ENCODE results near the gene GDPD4. TPM values are rescaled to one million over a fixed set of nuclear protein-coding genes. Genes with fewer than 3 reads are reported as not detected.

Gene GDPD4
- total RNA-seq, 1 donor from 2014 or later = 0.08 TPM

- no peaks in the 10 kb centered on the region for H3K27me3 ChIP-seq (ENCODE audit: control insufficient read depth, insufficient read depth, low read length)
- no peak for TF ChIP-seq CTCF (IDR thresholded peaks at IDR 0.05; ENCODE audit: insufficient read depth, low read length, poor library complexity, severe bottlenecking)
- H3K36me3 ChIP-seq (ENCODE audit: control insufficient read depth, insufficient read depth, low read length) = no peaks in the 10 kb centered on the region
- no peak for DNase-seq (ENCODE audit: low read depth)
- H3K4me3 ChIP-seq (ENCODE audit: low read depth, low read length) = no peak overlapping the region
Observed at GRCh38 chr11:77199137-77199745, 102.2 kb downstream of the GDPD4 start.

GRCh38 chr11:77198440-77198849 lies 103.0 kb downstream of the GDPD4 start:
- Histone ChIP-seq H3K27me3 (ENCODE audit: control insufficient read depth, insufficient read depth, low read length) (no peaks in the 10 kb centered on the region), H3K36me3 (ENCODE audit: control insufficient read depth, insufficient read depth, low read length) (no peaks in the 10 kb centered on the region), H3K4me3 (ENCODE audit: low read depth, low read length) (no peak overlapping the region)
- peak; percentile 29 for TF ChIP-seq CTCF (IDR thresholded peaks at IDR 0.05; ENCODE audit: insufficient read depth, low read length, poor library complexity, severe bottlenecking)
- no peak for DNase-seq (ENCODE audit: low read depth)

GRCh38 chr11:77197626-77198320 lies 103.7 kb downstream of the GDPD4 start:
- no peaks in the 10 kb centered on the region for H3K27me3 ChIP-seq (ENCODE audit: control insufficient read depth, insufficient read depth, low read length)
- no peak overlapping the region for H3K4me3 ChIP-seq (ENCODE audit: low read depth, low read length)
- H3K36me3 ChIP-seq (ENCODE audit: control insufficient read depth, insufficient read depth, low read length) = no peaks in the 10 kb centered on the region
- no peak for DNase-seq (ENCODE audit: low read depth)
- no peak for TF ChIP-seq CTCF (IDR thresholded peaks at IDR 0.05; ENCODE audit: insufficient read depth, low read length, poor library complexity, severe bottlenecking)

- no peaks in the 10 kb centered on the region for H3K27me3 ChIP-seq (ENCODE audit: control insufficient read depth, insufficient read depth, low read length)
- H3K36me3 ChIP-seq (ENCODE audit: control insufficient read depth, insufficient read depth, low read length) = no peaks in the 10 kb centered on the region
- no peak for DNase-seq (ENCODE audit: low read depth)
- TF ChIP-seq CTCF (IDR thresholded peaks at IDR 0.05; ENCODE audit: insufficient read depth, low read length, poor library complexity, severe bottlenecking) = no peak
- H3K4me3 ChIP-seq (ENCODE audit: low read depth, low read length) = no peak overlapping the region
Observed at GRCh38 chr11:77196961-77197360, 104.5 kb downstream of the GDPD4 start.

- no peak for DNase-seq (ENCODE audit: low read depth)
- no peaks in the 10 kb centered on the region for H3K27me3 ChIP-seq (ENCODE audit: control insufficient read depth, insufficient read depth, low read length)
- no peak for TF ChIP-seq CTCF (IDR thresholded peaks at IDR 0.05; ENCODE audit: insufficient read depth, low read length, poor library complexity, severe bottlenecking)
Observed at GRCh38 chr11:77195071-77195755, 106.3 kb downstream of the GDPD4 start.

More at GRCh38 chr11:77195071-77195755, 106.3 kb downstream of the GDPD4 start:
- Histone ChIP-seq H3K36me3 (ENCODE audit: control insufficient read depth, insufficient read depth, low read length) (no peaks in the 10 kb centered on the region), H3K4me3 (ENCODE audit: low read depth, low read length) (no peak overlapping the region)
